Activated T-cell treated with anti-CD3 and anti-CD28 coated beads for 1 hour (primary cell): ENCODE measurements around the gene MSRB1.
"Not testable (repeated sequence)": the region's sequence is repeated elsewhere in the genome, so short reads cannot be mapped to it uniquely, and the experiment has no call there.

Experiments
- DNase-seq: peaks from one replicate; pipeline ENCODE4 v3.0.0-alpha.2; 2020; ENCODE audit warnings: low read depth

Gene MSRB1

DNA sequence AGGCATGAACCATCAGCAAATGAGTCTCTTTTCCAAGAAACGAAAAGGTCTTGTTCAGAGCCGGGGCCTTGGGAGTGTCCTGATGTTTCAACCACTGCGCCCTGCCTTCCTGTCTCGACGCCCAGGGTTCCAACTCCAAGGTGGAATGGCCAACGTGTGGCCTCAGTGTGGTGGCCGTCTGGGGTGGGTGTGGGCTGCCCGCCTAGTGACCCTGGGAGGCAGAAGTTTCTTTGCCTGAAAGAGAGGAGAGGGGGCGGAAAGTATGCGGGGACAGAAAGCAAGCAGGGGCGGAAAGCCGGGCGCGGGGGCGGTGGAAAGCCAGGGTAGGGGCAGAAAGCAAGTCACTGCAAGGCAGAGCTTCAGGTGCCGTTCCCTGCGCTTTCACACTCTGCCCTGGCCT, 4.1 kb downstream of the MSRB1 start:
- no peak for DNase-seq

DNA sequence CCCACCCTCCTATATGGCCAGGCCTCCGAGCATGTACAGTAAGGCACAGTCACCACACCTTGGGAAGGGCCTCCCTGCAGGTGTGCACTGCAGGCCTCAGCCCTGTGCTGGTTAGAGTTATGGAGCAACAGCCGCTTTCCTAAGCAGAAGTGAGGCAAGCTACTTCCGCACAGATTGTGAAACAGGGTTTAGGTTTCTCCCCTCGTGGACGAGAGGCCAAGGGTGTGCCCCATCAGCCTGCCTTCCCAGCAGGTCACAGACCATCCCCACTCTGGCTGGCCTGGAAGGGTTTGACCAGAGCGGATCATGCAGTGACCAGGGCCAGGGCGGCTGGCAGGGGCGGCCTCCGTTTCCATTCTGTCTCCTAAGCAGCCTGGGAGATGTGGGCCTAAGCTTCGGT, 4.7 kb downstream of the MSRB1 start:
- no peak for DNase-seq

DNA sequence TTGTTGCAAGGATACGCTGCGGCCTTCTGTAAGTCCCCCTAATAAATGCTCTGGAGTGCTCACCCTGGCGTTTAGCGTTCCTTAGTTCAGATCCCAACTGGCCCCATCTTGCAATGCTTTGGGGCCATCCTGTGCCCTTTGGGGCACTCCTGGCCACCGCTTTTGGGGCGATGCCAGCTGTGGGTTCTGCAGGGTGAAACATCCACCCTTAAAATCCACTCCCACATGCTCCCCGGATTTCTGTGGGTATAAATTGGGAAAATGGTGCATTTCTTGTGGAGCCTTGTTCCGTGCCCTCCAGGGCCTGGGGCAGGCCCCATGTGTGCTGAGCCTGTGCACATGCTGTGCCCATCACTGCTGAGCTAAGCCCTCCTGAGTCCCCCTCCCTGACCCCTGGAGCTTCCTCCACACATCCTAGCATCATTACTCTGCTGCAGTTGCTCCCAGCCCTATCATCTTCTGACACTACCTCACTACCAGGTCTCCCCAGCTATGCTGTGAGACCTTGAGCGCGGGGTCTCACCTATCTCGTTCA, 6.0 kb downstream of the MSRB1 start:
- no peak for DNase-seq

DNA sequence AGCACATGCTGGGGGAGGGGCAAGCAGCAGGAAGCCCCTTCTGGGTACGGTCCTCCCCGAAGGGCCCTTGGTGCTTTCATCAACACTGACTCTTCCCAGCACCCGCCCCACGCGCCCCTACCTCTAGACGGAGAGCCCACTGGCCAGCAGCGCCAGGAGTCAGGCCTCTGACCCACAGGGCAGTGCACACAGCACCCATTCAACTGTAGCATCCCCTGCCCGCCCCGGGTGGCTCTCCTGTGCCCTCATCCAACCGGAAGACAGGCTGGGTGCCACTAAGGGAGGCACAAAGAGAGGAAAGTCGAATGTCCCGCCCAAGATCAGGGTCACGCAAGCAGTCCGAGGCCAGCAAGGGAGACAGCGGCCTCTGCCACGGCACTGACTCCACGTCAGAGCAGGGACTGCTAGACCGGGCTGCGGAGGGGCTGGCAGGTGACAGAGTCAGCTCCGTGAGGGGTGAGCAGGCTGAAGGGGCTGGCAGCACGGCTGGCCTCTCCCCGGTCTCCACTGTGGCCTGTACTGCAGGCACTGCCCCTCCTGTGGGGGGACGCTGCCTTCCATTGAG, 9.8 kb downstream of the MSRB1 start:
- DNase-seq: no peak

DNA sequence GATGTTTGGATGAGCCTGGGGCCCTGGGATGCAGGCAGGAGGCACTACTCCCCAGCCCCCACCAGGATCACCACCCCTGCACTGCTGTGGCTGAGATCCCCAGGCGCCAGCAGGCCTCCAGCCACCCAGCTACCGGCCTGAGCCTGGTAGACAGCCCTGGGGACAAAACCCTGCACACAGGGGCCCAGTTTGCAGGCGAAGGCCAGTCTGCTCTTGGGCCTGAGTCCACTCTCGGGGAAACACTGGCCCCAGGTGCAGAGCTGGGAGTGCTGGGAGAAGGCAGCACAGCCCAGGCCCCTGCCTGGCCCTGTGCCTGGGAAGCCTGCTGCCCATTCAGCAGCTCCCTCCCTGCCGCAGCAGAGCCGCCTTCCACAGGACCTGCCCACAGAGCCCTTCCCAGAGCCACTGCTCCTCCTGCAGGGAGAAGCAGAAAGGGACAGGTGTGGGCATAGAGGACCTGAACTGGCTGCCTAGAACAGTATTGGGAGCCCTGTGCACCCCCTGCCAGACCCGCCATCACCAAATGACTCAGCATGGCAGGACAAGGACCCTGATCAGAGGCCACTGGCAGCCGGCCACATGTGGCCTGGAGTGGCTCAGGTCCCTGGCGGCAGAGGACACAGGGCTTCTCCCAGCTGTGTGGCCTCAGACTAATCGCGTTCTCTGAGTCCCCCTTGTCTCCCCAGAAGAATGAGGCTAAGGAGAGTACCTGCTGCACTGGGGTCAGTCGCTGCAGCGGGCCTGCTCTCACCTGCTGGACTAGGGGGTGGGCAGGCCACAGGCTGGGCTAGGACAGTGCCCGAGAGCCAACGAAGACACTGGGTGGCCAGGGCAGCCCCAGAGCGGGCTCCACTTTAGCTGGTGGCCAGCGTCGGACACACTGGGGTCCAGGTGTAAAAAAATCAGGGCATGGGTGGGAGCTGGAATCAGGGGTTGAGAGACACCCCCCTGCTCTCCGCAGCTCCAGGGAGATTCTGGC, 10.7 kb downstream of the MSRB1 start:
- no peak for DNase-seq

DNA sequence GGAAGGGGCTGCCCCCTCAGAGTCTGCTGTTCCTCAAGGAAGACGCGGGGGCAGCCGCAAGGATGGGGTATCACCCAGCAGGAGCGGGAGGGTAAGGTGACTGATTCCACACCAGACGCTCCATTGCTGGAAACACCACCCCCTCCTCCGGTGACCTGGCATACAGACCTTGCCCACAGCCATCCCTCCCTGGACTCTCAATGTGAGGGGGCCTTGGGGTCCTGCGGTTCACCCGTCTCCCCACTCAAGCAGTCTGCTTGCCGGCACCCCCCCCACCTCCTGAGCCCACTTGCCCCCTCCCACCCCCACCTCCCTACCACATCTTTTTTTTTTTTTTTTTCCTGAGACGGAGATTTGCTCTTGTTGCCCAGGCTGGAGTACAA, 12.7 kb downstream of the MSRB1 start:
- DNase-seq: no peak

DNA sequence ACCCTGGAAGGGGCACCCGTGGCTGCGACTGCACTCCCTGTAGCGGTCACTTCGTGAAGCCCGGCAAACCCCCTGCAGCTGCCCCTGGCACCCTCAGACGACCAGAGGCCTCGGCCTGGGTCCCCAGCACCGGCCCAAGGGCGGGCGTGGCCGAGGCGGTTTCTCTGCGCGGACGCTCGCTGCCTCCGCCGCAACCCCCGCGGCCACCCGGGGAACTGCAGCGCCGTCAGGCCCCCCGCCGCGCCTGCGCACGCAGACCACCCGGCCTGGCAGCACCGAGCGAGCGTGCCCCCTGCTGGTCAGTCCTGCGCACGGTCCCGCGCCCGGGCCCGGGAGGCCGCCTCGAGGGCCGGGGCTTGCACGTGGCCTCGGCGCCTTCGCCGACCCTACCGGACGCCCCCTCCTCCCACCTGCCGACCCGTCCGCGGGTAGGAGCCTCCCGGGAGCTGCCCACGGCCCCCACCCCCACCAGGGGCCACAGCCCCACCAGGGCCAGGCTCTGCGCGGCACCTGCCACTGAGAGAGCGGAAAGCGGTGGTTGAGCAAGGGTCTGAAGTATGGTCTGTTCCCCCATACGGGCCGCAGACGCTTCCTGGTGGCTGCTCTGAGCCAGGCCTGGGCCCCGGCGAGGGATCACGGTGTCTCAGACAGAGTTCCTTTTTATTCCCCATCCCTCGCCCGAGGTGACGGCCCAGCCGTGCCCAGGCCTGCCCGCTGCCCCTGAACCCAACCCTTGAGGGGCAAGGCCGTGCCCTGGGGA, 13.2 kb downstream of the MSRB1 start:
- peak; percentile 93 for DNase-seq

DNA sequence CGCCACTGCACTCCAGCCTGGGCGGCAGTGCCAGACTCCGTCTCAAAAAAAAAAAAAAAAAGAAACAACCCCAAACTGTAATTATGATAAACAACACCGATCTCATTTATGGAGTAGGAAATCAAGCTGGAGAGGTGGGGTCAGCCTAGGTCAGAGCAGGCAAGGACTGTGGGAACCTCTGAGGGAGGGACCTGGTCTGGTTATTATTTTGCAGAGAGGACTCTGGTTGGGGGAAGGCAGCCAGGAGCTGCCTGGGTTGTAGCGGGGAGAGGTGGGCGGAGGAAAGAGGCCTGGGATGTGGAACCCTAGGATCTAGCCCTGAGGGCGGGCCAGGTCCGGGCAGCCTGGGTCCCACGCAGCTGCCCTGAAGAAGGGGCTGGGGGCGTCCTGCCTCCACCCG, 13.9 kb downstream of the MSRB1 start:
- DNase-seq: no peak

- no peak for DNase-seq
These were observed 16.7 kb downstream of the MSRB1 start for GRCh38 chr16:1926271-1926670.

GRCh38 chr16:1924095-1924494, 18.9 kb downstream of the MSRB1 start:
- no peak for DNase-seq

DNA sequence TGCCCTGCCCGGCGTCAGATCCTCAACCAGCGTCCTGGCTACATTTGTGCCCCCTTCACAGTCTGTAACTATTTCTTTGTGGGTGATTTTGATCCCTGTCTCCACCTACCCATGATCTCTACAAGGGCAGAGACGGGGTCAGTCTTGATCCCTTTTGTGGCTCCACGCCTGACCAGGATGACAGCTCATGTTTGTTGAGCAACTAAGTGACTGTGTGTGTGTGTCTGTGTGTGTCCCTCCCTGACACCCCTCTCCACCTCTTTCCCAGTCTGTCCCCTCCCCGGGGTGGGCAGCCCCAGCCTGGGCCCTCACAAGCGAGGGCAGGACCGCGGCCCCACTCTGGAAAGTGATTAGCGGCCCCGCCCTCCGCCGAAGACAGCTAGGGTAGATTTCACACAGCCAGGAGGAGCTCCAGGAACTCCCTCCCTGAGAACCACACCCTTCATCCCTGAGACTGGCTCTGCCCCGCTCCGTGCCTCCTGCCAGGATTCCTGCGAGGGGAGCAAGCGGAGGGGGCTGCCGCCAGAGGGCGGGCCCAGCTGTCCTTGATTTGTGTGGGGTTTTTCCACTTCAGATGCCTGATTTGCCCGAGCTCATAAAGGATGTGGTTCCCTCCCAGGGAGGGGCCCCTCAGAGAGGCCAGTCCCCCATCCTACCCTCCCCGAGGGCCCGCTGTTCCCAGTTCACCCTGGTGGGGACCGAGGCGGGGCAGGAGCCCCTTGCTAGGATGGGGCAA, 19.5 kb downstream of the MSRB1 start:
- no peak for DNase-seq

GRCh38 chr16:1922357-1922756, 20.6 kb downstream of the MSRB1 start:
- DNase-seq: no peak

- DNase-seq: no peak
These were observed 22.2 kb downstream of the MSRB1 start for GRCh38 chr16:1920727-1921171.

DNA sequence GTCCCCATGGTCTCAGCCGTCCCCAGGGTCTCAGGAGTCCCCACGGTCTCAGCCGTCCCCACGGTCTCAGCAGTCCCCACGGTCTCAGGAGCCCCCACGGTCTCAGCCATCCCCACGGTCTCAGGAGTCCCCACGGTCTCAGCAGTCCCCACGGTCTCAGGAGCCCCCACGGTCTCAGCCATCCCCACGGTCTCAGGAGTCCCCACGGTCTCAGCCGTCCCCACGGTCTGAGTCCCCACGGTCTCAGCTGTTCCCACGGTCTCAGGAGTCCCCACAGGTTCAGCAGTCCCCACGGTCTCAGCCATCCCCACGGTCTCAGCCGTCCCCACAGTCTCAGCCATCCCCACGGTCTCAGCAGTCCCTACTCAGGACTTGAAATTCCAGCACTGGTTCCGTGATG, 22.9 kb downstream of the MSRB1 start:
- DNase-seq: not testable (repeated sequence)

GRCh38 chr16:1919327-1919998, 23.5 kb downstream of the MSRB1 start:
- DNase-seq: no peak

GRCh38 chr16:1918351-1919326, 24.4 kb downstream of the MSRB1 start, which contains the start of gene HS3ST6:
Gene HS3ST6, minus strand, starts transcription at chr16:1918415. Its CDS starts 92 bp downstream, at chr16:1918323.
- DNase-seq: no peak

GRCh38 chr16:1917665-1918350, 25.2 kb downstream of the MSRB1 start:
- no peak for DNase-seq

GRCh38 chr16:1917056-1917664, 25.8 kb downstream of the MSRB1 start:
- DNase-seq: no peak

DNA sequence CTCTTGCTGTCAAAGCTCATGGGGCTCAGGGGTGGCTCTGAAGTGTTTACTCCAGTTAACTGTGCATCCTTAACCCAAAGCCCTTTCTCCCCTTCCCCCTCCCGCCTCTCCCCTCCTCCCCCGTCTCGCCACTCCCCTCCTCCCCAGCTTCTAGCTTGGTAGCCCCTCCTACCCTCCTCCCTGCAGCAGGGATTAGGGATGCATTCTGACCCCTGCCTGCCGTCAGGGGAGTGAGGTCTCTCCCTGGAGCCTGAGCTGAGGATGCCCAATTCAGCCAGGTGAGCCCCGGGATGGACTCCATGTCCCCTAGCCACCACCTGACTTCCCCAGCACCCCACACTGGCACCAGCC, 26.4 kb downstream of the MSRB1 start:
- no peak for DNase-seq
